ENCODE data around the gene WFIKKN1. TPM values are rescaled to one million over a fixed set of nuclear protein-coding genes. Genes with fewer than 3 reads are reported as not detected.

Gene WFIKKN1
- total RNA-seq, 2 donors from 2014 or later = 0.52 to 0.71 TPM

DNA sequence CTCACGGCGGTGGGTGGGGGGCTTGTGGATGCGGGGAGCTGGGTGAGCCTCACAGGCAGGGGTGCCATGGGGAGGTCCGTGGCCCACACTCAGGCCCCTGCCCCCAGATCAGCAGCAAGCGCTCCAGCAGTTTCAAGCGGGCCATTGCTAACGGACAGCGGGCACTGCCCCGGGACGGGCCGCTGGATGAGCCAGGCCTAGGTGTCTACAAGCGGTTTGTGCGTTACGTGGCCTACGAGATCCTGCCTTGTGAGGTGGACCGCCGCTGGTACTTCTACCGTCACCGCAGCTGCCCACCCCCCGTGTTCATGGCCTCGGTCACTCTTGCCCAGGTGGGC, 45.7 kb downstream of the WFIKKN1 start:
- Histone ChIP-seq H3K4me1 (peaks cover 0 to 40% of the 10 kb centered on the region in 2 donors), H3K36me3 (peaks cover 25% of the 10 kb centered on the region), H3K27ac (no peak overlapping the region), H3K27me3 (no peaks in the 10 kb centered on the region), H3K4me3 (no peak overlapping the region), H3K9me3 (no peaks in the 10 kb centered on the region)
- TF ChIP-seq, protein P1, sequence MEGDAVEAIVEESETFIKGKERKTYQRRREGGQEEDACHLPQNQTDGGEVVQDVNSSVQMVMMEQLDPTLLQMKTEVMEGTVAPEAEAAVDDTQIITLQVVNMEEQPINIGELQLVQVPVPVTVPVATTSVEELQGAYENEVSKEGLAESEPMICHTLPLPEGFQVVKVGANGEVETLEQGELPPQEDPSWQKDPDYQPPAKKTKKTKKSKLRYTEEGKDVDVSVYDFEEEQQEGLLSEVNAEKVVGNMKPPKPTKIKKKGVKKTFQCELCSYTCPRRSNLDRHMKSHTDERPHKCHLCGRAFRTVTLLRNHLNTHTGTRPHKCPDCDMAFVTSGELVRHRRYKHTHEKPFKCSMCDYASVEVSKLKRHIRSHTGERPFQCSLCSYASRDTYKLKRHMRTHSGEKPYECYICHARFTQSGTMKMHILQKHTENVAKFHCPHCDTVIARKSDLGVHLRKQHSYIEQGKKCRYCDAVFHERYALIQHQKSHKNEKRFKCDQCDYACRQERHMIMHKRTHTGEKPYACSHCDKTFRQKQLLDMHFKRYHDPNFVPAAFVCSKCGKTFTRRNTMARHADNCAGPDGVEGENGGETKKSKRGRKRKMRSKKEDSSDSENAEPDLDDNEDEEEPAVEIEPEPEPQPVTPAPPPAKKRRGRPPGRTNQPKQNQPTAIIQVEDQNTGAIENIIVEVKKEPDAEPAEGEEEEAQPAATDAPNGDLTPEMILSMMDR (IDR thresholded peaks at IDR 0.05) = no peak
- no peak for DNase-seq (ENCODE audit: low spot score)

DNA sequence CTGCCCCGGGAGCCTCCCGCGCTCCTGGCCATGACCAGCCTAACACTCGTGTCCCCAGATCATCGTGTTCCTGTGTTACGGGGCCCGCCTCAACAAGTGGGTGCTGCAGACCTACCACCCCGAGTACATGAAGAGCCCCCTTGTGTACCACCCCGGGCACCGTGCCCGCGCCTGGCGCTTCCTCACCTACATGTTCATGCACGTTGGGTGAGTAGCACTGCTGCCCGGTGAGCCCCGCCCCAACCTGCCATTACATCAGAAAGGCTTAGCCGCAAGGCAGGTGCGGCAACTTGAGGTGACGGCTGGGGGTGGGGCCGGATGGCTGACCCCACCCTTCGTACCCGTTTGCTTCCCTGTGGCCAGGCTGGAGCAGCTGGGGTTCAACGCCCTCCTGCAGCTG, 46.1 kb downstream of the WFIKKN1 start:
- peaks cover 25% of the 10 kb centered on the region for H3K36me3 ChIP-seq
- no peaks in the 10 kb centered on the region for H3K9me3 ChIP-seq
- no peak overlapping the region for H3K27ac ChIP-seq
- no peaks in the 10 kb centered on the region for H3K27me3 ChIP-seq
- TF ChIP-seq, protein P1 (IDR thresholded peaks at IDR 0.05) = no peak
- H3K4me1 ChIP-seq = peaks cover 0 to 44% of the 10 kb centered on the region in 2 donors
- DNase-seq (ENCODE audit: low spot score) = no peak
- H3K4me3 ChIP-seq = no peak overlapping the region

DNA sequence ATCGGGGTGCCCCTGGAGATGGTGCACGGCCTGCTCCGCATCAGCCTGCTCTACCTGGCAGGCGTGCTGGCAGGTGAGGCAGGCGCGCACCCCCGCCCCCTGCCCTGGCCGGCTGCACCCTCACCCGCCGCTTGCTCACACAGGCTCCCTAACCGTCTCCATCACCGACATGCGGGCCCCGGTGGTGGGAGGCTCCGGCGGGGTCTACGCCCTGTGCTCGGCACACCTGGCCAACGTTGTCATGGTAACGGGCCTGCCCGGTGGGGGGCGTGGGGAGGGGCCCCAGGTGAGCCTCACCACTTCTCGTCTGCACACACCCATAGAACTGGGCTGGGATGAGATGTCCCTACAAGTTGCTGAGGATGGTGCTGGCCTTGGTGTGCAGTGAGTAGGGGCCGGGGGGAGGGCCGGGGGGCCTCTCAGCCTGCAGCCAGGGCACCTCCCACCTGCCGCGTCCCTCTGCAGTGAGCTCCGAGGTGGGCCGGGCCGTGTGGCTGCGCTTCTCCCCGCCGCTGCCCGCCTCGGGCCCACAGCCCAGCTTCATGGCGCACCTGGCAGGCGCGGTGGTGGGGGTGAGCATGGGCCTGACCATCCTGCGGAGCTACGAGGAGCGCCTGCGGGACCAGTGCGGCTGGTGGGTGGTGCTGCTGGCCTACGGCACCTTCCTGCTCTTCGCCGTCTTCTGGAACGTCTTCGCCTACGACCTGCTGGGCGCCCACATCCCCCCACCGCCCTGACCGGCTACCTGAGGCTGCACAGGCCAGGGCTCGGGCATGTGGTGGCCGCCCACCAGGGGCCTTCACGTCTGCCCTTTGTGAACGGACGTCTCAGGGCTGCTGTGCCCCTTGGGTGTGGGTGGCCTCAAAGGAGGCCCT, 46.8 kb downstream of the WFIKKN1 start:
- no peak for DNase-seq (ENCODE audit: low spot score)
- Histone ChIP-seq H3K4me3 (no peak overlapping the region), H3K27ac (no peak overlapping the region), H3K27me3 (no peaks in the 10 kb centered on the region), H3K36me3 (peaks cover 25% of the 10 kb centered on the region), H3K4me1 (peaks cover 0 to 51% of the 10 kb centered on the region in 2 donors), H3K9me3 (no peaks in the 10 kb centered on the region)
- TF ChIP-seq, protein P1 (IDR thresholded peaks at IDR 0.05) = no peak

DNA sequence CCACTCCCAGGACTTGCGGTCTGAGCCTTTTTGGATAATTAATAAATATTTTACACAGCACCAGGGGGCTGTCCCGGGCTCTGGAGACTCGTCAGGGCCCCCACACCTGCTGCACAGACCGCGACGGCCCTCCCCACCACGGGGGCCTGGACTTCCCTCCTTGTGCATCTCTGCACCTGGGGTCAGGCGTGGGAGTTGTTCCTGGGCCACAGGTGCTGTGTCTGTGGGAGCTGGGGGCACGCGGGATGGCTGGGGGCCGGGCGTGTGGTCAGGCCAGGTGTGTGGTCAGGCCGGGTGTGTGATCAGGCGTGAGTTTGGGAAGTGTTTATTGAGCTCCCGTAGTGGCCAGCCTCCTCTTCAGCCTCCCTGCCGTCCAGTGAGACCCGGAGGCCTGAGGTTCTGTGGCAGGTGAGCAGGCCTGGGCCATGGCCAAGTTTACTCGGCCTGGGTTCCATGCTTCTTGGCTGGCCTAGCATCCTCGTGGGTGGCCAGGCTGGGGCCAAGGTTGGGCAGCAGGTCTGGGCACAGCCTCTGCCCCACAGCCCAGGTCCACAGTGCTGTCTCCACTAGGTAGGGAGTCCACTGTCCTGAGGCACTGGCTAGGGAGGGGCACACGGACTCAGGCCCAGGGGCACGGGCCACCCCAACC, 47.5 kb downstream of the WFIKKN1 start:
- TF ChIP-seq, protein P1 (IDR thresholded peaks at IDR 0.05) = no peak
- no peaks in the 10 kb centered on the region for H3K27me3 ChIP-seq
- H3K4me3 ChIP-seq = no peak overlapping the region
- peaks cover 0 to 58% of the 10 kb centered on the region in 2 donors for H3K4me1 ChIP-seq
- peaks cover 23% of the 10 kb centered on the region for H3K36me3 ChIP-seq
- H3K9me3 ChIP-seq = no peaks in the 10 kb centered on the region
- no peak for DNase-seq (ENCODE audit: low spot score)
- H3K27ac ChIP-seq = no peak overlapping the region

DNA sequence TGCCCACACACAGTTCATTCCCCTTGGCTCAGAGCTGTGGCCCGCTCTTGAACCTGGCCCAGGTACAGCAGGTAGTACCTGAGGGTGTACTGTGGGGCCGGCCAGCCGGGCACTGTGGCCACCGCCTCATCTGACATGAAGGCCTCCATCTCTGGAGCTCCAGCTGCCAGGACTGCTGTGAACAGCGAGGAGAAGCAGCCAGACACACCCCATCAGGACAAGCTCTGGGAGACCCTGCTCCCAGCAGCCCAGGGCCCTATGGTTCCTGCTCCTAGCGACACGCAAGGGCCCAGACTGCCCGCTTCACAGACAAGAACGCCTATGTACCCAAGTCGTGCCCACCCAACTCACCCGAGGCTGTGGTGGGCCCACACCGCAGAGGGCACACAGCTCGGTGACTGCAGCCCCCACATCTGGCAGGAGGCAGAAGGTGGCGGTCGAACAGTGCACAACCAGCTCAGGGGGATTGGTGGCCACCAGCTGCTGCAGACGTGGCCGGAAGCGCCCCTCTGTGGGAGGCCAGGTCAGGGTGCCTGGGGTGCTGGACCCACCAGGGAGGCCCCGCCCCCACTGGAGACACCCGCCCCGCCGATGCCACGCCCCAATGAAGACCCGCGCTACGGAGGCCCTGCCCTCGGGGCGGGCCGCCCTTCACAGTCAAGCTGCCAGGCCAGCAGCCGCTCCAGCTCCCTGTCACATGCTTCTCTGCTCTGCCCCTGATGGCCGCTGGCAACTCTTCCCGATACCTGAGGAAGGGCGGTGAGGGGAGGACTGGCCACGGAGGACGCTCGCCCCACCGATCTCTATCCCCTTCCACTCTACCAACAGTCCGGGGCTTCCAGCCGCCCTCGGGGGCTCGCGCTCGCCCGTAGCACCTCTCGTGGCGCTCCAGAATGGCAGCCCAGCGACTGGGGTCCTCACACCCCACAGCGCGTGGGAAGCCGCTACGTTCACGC, 48.4 kb downstream of the WFIKKN1 start:
- H3K27me3 ChIP-seq = no peaks in the 10 kb centered on the region
- H3K4me1 ChIP-seq = peaks cover 0 to 63% of the 10 kb centered on the region in 2 donors
- DNase-seq (ENCODE audit: low spot score) = peak; percentile 74
- no peaks in the 10 kb centered on the region for H3K9me3 ChIP-seq
- H3K4me3 ChIP-seq = peak overlapping the region; percentile 44 to 82
- peaks cover 20% of the 10 kb centered on the region for H3K36me3 ChIP-seq
- TF ChIP-seq, protein P1 (IDR thresholded peaks at IDR 0.05) = no peak
- peak overlapping the region; percentile 95 to 99 for H3K27ac ChIP-seq
